WTC11 (cell line): ENCODE measurements around the gene IMPDH1.

Source experiments
- ATF3 ChIP-seq: sonication (generic); formaldehyde crosslinking; conservative IDR thresholded peaks from 2 replicates; pipeline ENCODE4 v1.8.1; 2022; ENCODE audit warnings: mild to moderate bottlenecking, missing genetic modification reagents
- CTCF ChIP-seq: fragments of 200-600 bp; IDR thresholded peaks from 2 replicates; pipeline ENCODE4 v1.8.0; 2022; ENCODE audit warnings: antibody characterized with exemption
- E2F4 ChIP-seq: sonication (generic); formaldehyde crosslinking; IDR thresholded peaks from 2 replicates; pipeline ENCODE4 v1.8.1; 2022; ENCODE audit warnings: low read depth, mild to moderate bottlenecking, moderate library complexity, missing genetic modification reagents, borderline replicate concordance
- E2F5 ChIP-seq: sonication (generic); formaldehyde crosslinking; IDR thresholded peaks from 2 replicates; pipeline ENCODE4 v1.8.1; 2022; ENCODE audit warnings: mild to moderate bottlenecking, moderate library complexity, missing genetic modification reagents
- FOXJ3 ChIP-seq: sonication (generic); formaldehyde crosslinking; IDR thresholded peaks from 2 replicates; pipeline ENCODE4 v1.9.0; 2021; ENCODE audit warnings: missing genetic modification reagents, mild to moderate bottlenecking, borderline replicate concordance
- SMAD3 ChIP-seq: sonication (generic); formaldehyde crosslinking; IDR thresholded peaks from 2 replicates; pipeline ENCODE4 v1.8.0; 2022; ENCODE audit warnings: missing genetic modification reagents, mild to moderate bottlenecking, borderline replicate concordance
- ZNF423 ChIP-seq: fragments of 250-450 bp; sonication (Bioruptor Pico); IDR thresholded peaks from 2 replicates; pipeline ENCODE4 v2.1.2; 2022; ENCODE audit warnings: mild to moderate bottlenecking, moderate library complexity

- no peak for TF ChIP-seq CTCF
- TF ChIP-seq ZNF423, result no peak
- no peak for TF ChIP-seq E2F5 (CRISPR knock-in tag)
- no peak for TF ChIP-seq E2F4
- no peak for TF ChIP-seq ATF3 (CRISPR knock-in tag)
- no peak for TF ChIP-seq FOXJ3 (CRISPR knock-in tag)
- no peak for TF ChIP-seq SMAD3 (CRISPR knock-in tag)
These were observed 57.1 kb downstream of the IMPDH1 start for GRCh38 chr7:128352636-128353035.
